ENCODE results near the gene FSTL3. TPM values are rescaled to one million over a fixed set of nuclear protein-coding genes. Genes with fewer than 3 reads are reported as not detected.

The FSTL3 gene
- total and polyA plus RNA-seq, 8 donors: 7.6 to 145 (median 11.5) TPM

DNA sequence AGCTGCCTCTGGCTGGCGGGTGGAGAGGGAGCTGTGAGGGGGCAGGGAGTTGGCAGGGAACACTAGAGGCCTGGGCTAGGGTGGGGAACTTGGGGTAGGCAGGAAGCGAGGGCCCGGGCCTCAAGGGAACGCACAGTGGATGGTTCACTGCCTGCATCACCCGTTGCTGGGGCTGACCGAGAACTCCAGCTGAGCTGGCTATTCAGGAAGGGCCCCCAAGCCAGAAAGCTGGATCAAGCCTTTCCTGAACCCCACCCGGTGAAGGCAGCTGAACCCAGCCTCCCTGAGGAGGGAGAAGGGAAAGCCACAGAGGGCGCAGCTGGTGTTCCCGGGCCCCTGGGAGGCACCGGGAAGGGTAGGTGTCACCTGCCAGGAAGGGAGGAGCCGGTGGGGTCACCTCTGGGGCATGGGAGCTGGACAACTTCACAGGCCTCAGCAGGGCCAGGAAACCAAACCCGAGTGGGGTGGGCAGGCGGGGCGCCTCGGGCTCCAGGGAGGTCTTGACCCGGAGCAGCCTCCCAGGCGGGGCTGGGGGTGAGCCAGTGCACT, 46.4 kb downstream of the FSTL3 start:
- H3K27ac ChIP-seq: peak overlapping the region in 1 of 2 donors; percentile 33
- DNase-seq: peak in 1 of 4 donors; percentile 78
- no peaks in the 10 kb centered on the region for H3K9me3 ChIP-seq
- H3K4me3 ChIP-seq: no peak overlapping the region
- peaks cover 8 to 22% of the 10 kb centered on the region in 2 donors for H3K4me1 ChIP-seq
- intact Hi-C loops (cut with DNase I): no loop called here
- TF ChIP-seq, protein P1, sequence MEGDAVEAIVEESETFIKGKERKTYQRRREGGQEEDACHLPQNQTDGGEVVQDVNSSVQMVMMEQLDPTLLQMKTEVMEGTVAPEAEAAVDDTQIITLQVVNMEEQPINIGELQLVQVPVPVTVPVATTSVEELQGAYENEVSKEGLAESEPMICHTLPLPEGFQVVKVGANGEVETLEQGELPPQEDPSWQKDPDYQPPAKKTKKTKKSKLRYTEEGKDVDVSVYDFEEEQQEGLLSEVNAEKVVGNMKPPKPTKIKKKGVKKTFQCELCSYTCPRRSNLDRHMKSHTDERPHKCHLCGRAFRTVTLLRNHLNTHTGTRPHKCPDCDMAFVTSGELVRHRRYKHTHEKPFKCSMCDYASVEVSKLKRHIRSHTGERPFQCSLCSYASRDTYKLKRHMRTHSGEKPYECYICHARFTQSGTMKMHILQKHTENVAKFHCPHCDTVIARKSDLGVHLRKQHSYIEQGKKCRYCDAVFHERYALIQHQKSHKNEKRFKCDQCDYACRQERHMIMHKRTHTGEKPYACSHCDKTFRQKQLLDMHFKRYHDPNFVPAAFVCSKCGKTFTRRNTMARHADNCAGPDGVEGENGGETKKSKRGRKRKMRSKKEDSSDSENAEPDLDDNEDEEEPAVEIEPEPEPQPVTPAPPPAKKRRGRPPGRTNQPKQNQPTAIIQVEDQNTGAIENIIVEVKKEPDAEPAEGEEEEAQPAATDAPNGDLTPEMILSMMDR (IDR thresholded peaks at IDR 0.05): no peak
- no peak for ATAC-seq
- no peaks in the 10 kb centered on the region for H3K36me3 ChIP-seq
- H3K27me3 ChIP-seq: peaks cover 16 to 45% of the 10 kb centered on the region in 2 donors

DNA sequence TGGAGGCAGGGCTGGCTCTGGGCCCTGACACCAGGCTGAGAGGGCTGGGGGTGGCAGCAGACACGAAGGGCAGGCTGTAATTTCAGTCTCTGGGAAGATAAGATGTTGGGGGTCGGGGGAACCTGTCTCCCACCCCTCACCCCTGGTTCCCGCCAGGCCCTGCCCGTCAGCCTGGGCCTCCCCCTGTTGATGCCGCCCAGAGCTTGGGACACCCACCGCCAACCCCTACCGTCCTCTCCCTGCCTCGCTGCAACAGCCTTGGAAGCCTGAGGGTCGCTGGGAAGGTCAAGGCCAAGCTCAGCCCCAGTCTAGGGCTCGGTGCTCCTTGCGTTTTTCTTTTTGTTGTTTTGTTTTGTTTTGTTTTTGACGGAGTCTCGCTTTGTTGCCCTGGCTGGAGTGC, 47.1 kb downstream of the FSTL3 start:
- H3K36me3 ChIP-seq: no peaks in the 10 kb centered on the region
- H3K27ac ChIP-seq: peak overlapping the region in 1 of 2 donors; percentile 33
- peaks cover 16 to 44% of the 10 kb centered on the region in 2 donors for H3K27me3 ChIP-seq
- TF ChIP-seq, protein P1 (IDR thresholded peaks at IDR 0.05): no peak
- no peak for ATAC-seq
- H3K4me3 ChIP-seq: no peak overlapping the region
- no peaks in the 10 kb centered on the region for H3K9me3 ChIP-seq
- DNase-seq: no peak
- H3K4me1 ChIP-seq: peaks cover 8 to 28% of the 10 kb centered on the region in 2 donors
- intact Hi-C loops (cut with DNase I): no loop called here

DNA sequence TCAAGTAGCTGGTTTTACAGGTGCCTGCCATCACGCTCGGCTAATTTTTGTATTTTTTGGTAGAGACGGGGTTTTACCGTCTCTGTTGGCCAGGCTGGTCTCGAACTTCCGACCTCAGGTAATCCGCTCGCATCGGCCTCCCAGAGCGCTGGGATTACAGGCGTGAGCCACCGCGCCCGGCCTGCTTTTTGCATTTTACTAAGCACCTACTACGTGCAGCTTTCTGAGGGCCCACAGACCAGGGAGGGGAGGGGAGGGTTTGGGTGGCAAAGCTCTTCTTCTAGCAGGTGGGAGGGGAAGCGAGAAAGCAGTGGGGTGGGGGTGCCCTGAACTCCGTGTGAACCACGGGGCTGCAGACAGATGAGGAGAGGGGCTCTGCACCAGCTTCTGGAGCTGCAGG, 47.5 kb downstream of the FSTL3 start:
- Histone ChIP-seq H3K27ac (no peak overlapping the region), H3K27me3 (peaks cover 16 to 39% of the 10 kb centered on the region in 2 donors), H3K36me3 (no peaks in the 10 kb centered on the region), H3K4me3 (no peak overlapping the region), H3K9me3 (no peaks in the 10 kb centered on the region), H3K4me1 (peaks cover 8 to 27% of the 10 kb centered on the region in 2 donors)
- TF ChIP-seq, protein P1 (IDR thresholded peaks at IDR 0.05): no peak
- intact Hi-C loops (cut with DNase I): no loop called here
- DNase-seq (no peak), ATAC-seq (no peak)

GRCh38 chr19:725461-726089, 49.4 kb downstream of the FSTL3 start:
- H3K36me3 ChIP-seq: no peaks in the 10 kb centered on the region
- no peak for DNase-seq
- no peak overlapping the region for H3K27ac ChIP-seq
- peaks cover 3 to 20% of the 10 kb centered on the region in 2 donors for H3K27me3 ChIP-seq
- H3K4me1 ChIP-seq: peaks cover 0 to 16% of the 10 kb centered on the region in 2 donors
- no peak overlapping the region for H3K4me3 ChIP-seq
- TF ChIP-seq, protein P1 (IDR thresholded peaks at IDR 0.05): no peak
- intact Hi-C loops (cut with DNase I): no loop called here
- no peak for ATAC-seq
- H3K9me3 ChIP-seq: no peaks in the 10 kb centered on the region

- no peak for ATAC-seq
- intact Hi-C loops (cut with DNase I): no loop called here
- no peak overlapping the region for H3K4me3 ChIP-seq
- TF ChIP-seq, protein P1 (IDR thresholded peaks at IDR 0.05): no peak
- DNase-seq: no peak
- H3K27ac ChIP-seq: peak overlapping the region; percentile 30 to 67
- peaks cover 0 to 6% of the 10 kb centered on the region in 2 donors for H3K27me3 ChIP-seq
- no peaks in the 10 kb centered on the region for H3K36me3 ChIP-seq
- H3K9me3 ChIP-seq: no peaks in the 10 kb centered on the region
- peaks cover 0 to 16% of the 10 kb centered on the region in 2 donors for H3K4me1 ChIP-seq
These were observed 51.1 kb downstream of the FSTL3 start for GRCh38 chr19:726993-727956.
